IMR-90 (cell line): ENCODE data around the gene DCP2. TPM values are rescaled to one million over a fixed set of nuclear protein-coding genes. Genes with fewer than 3 reads are reported as not detected.
A peak's percentile ranks its signal among the peaks of the same experiment; 100 is the strongest.

ENCODE experiments used
- ATAC-seq: fragments of 200-7000 bp; cut with Tn5 transposase; 2 replicates; pipeline ENCODE4 v1.9.1; 2020; ENCODE audit warnings: low read depth, mild to moderate bottlenecking, moderate library complexity
- BruUV-seq: library from RNA; stranded (reverse); fragments of 400-500 nt; replicated peaks from 2 replicates; lab custom pipeline; 2021; lab: Mats Ljungman, UMichigan
- CTCF ChIA-PET: fragments of 300-600 bp; formaldehyde crosslinking; extraction: SDS; loops from one replicate; lab custom pipeline; 2021; ENCODE audit warnings: antibody characterized with exemption; lab: Yijun Ruan, JAX
- POLR2A ChIA-PET: fragments of 300-600 bp; sonication (Branson Sonifier 250); formaldehyde crosslinking; loops from one replicate; lab custom pipeline; 2022; ENCODE audit warnings: antibody characterized with exemption; ENCODE audit not compliant: unreplicated experiment; lab: Charles Lee
- DNase-seq: peaks from one replicate; pipeline ENCODE4 v3.0.0; 2013
- H2AFZ ChIP-seq: replicated peaks from 2 replicates; pipeline ENCODE3; 2013; ENCODE audit warnings: low read length, mild to moderate bottlenecking; ENCODE audit not compliant: poor library complexity
- H2AK5ac ChIP-seq: 2 replicates; pipeline ENCODE4 v1.6.1; 2013; ENCODE audit warnings: low read depth, low read length, inconsistent platforms
- H2AK9ac ChIP-seq: replicated peaks from 2 replicates; pipeline ENCODE3; 2013; ENCODE audit warnings: mild to moderate bottlenecking, low read depth, low read length, moderate library complexity; ENCODE audit not compliant: poor library complexity
- H2BK120ac ChIP-seq: 2 replicates; pipeline ENCODE4 v1.6.1; 2013; ENCODE audit warnings: low read depth, low read length, inconsistent platforms
- H2BK15ac ChIP-seq: 3 replicates; pipeline ENCODE4 v1.6.1; 2013; ENCODE audit warnings: low read depth, low read length, inconsistent platforms
- H2BK20ac ChIP-seq: 2 replicates; pipeline ENCODE4 v1.6.1; 2013; ENCODE audit warnings: low read depth, mild to moderate bottlenecking, inconsistent platforms, low read length, moderate library complexity
- H2BK5ac ChIP-seq: 2 replicates; pipeline ENCODE4 v1.6.1; 2013; ENCODE audit warnings: mild to moderate bottlenecking, low read depth, low read length, inconsistent platforms; ENCODE audit not compliant: poor library complexity, severe bottlenecking
- H3K14ac ChIP-seq: replicated peaks from 2 replicates; pipeline ENCODE4 v1.6.1; 2013; ENCODE audit warnings: low read depth, low read length, inconsistent platforms
- H3K18ac ChIP-seq: 2 replicates; pipeline ENCODE4 v1.6.1; 2013; ENCODE audit warnings: low read depth, low read length, control low read depth
- H3K23ac ChIP-seq: 2 replicates; pipeline ENCODE4 v1.6.1; 2013; ENCODE audit warnings: low read depth, low read length, inconsistent platforms
- H3K27ac ChIP-seq: 2 replicates; pipeline ENCODE4 v1.5.1; 2013; ENCODE audit warnings: mild to moderate bottlenecking, control low read depth, low read length; ENCODE audit not compliant: insufficient read depth
- H3K27me3 ChIP-seq: 2 replicates; pipeline ENCODE4 v1.6.1; 2013; ENCODE audit warnings: low read length; ENCODE audit not compliant: control insufficient read depth, insufficient read depth
- H3K36me3 ChIP-seq: 2 replicates; pipeline ENCODE4 v1.6.1; 2013; ENCODE audit warnings: low read length, mixed read lengths; ENCODE audit not compliant: control insufficient read depth, insufficient read depth
- H3K4ac ChIP-seq: 2 replicates; pipeline ENCODE4 v1.6.1; 2013; ENCODE audit warnings: low read depth, low read length, inconsistent platforms
- H3K4me1 ChIP-seq: 2 replicates; pipeline ENCODE4 v1.6.1; 2013; ENCODE audit warnings: low read length, mixed read lengths; ENCODE audit not compliant: control insufficient read depth, insufficient read depth
- H3K4me2 ChIP-seq: 2 replicates; pipeline ENCODE4 v1.6.1; 2013; ENCODE audit warnings: low read depth, mild to moderate bottlenecking, control low read depth, low read length, moderate library complexity
- H3K4me3 ChIP-seq: 2 replicates; pipeline ENCODE4 v1.5.1; 2013; ENCODE audit warnings: low read depth, mild to moderate bottlenecking, control low read depth, low read length, moderate library complexity; ENCODE audit not compliant: insufficient read depth
- H3K56ac ChIP-seq: 2 replicates; pipeline ENCODE4 v1.6.1; 2013; ENCODE audit warnings: low read length, inconsistent platforms; ENCODE audit not compliant: insufficient read depth; ENCODE audit errors: extremely low read depth
- H3K79me1 ChIP-seq, 2 experiments: 2 replicates each; pipeline ENCODE4 v1.6.1; 2013; ENCODE audit warnings: low read length in 2 of 2, inconsistent platforms in 1 of 2, low read depth in 1 of 2
- H3K9ac ChIP-seq: 2 replicates; pipeline ENCODE4 v1.6.1; 2013; ENCODE audit warnings: low read depth, low read length, control low read depth
- H3K9me1 ChIP-seq: 2 replicates; pipeline ENCODE4 v1.6.1; 2013; ENCODE audit warnings: low read length, inconsistent platforms; ENCODE audit not compliant: insufficient read depth
- H3K9me3 ChIP-seq: 2 replicates; pipeline ENCODE4 v1.6.1; 2013; ENCODE audit warnings: low read length; ENCODE audit not compliant: control insufficient read depth, insufficient read depth
- H4K20me1 ChIP-seq: 2 replicates; pipeline ENCODE4 v1.6.1; 2013; ENCODE audit warnings: low read length, inconsistent platforms; ENCODE audit not compliant: insufficient read depth
- H4K5ac ChIP-seq: 2 replicates; pipeline ENCODE4 v1.6.1; 2013; ENCODE audit warnings: mild to moderate bottlenecking, low read depth, low read length, control low read depth
- H4K8ac ChIP-seq, 2 experiments: 2 replicates each; pipeline ENCODE4 v1.6.1; 2013; ENCODE audit warnings: low read depth in 2 of 2, low read length in 2 of 2, control low read depth in 1 of 2, inconsistent platforms in 1 of 2
- H4K91ac ChIP-seq: 2 replicates; pipeline ENCODE4 v1.6.1; 2013; ENCODE audit warnings: low read depth, low read length, inconsistent platforms; ENCODE audit not compliant: insufficient read depth
- CEBPB ChIP-seq: IDR thresholded peaks from 2 replicates; pipeline ENCODE4 v1.6.1; 2012; ENCODE audit warnings: low read depth, low read length, improper control_type of control experiment
- CHD1 ChIP-seq: IDR thresholded peaks from 2 replicates; pipeline ENCODE4 v1.6.1; 2012; ENCODE audit warnings: low read depth, low read length, improper control_type of control experiment
- CTCF ChIP-seq: conservative IDR thresholded peaks from 2 replicates; pipeline ENCODE4 v1.5.1; 2012; ENCODE audit warnings: mild to moderate bottlenecking, low read depth, low read length, improper control_type of control experiment
- ELK1 ChIP-seq: fragments of 150-350 bp; IDR thresholded peaks from 2 replicates; pipeline ENCODE4 v1.6.1; 2016; ENCODE audit warnings: low read depth, mild to moderate bottlenecking, low read length, moderate library complexity, borderline replicate concordance
- FOS ChIP-seq: fragments of 150-350 bp; IDR thresholded peaks from 2 replicates; pipeline ENCODE4 v1.6.1; 2016; ENCODE audit warnings: low read depth, low read length
- MAFK ChIP-seq: IDR thresholded peaks from 2 replicates; pipeline ENCODE4 v1.6.1; 2012; ENCODE audit warnings: low read depth, low read length, improper control_type of control experiment
- MAZ ChIP-seq: IDR thresholded peaks from 2 replicates; pipeline ENCODE4 v1.6.1; 2012; ENCODE audit warnings: low read depth, mild to moderate bottlenecking, low read length, improper control_type of control experiment, moderate library complexity, borderline replicate concordance
- NFE2L2 ChIP-seq: fragments of 150-350 bp; IDR thresholded peaks from 2 replicates; pipeline ENCODE4 v1.6.1; 2016; ENCODE audit warnings: low read depth, mild to moderate bottlenecking, low read length
- POLR2A ChIP-seq: IDR thresholded peaks from 2 replicates; pipeline ENCODE4 v1.6.1; 2012; ENCODE audit warnings: mild to moderate bottlenecking, low read depth, low read length
- RAD21 ChIP-seq: IDR thresholded peaks from 2 replicates; pipeline ENCODE4 v1.6.1; 2012; ENCODE audit warnings: low read length, improper control_type of control experiment
- RCOR1 ChIP-seq: IDR thresholded peaks from 2 replicates; pipeline ENCODE4 v1.6.1; 2012; ENCODE audit warnings: mild to moderate bottlenecking, low read length, improper control_type of control experiment; ENCODE audit not compliant: insufficient replicate concordance
- SMC3 ChIP-seq: fragments of 150-350 bp; IDR thresholded peaks from 2 replicates; pipeline ENCODE4 v1.6.1; 2016; ENCODE audit warnings: low read depth, mild to moderate bottlenecking, antibody characterized with exemption, low read length, moderate library complexity
- USF2 ChIP-seq: fragments of 150-350 bp; IDR thresholded peaks from 2 replicates; pipeline ENCODE4 v1.6.1; 2017; ENCODE audit warnings: mild to moderate bottlenecking, antibody characterized with exemption, low read length, low read depth
- WGBS, 2 experiments: methylation state at CpG; one replicate each; pipeline versions ENCODE4 v1.1.5 to v1.1.7; 2013; ENCODE audit warnings: missing lambda C conversion rate in 2 of 2; ENCODE audit not compliant: insufficient read length in 1 of 2; ENCODE audit errors: extremely low coverage in 2 of 2; 5-methylcytosine and 5-hydroxymethylcytosine counted together
- dilution Hi-C: fragments of 300-500 bp; cut with HindIII; formaldehyde crosslinking; loops from one replicate; pipeline ENCODE4 v1.14.3; 2018; ENCODE audit warnings: low sequenced_read_pairs; ENCODE audit not compliant: unreplicated experiment
- in situ Hi-C: fragments of 300-500 bp; cut with MboI; formaldehyde crosslinking; loops from 3 replicates; pipeline ENCODE4 v1.14.3; 2019; ENCODE audit warnings: low sequenced_read_pairs, inconsistent platforms, mixed read lengths
- intact Hi-C: fragments of 100-400 bp; cut with micrococcal nuclease; formaldehyde crosslinking; loops from 2 replicates; pipeline ENCODE4 v1.10.0; 2022
- polyA plus RNA-seq, 3 experiments: library from polyadenylated mRNA; depleted of rRNA; stranded (reverse); fragments of >200 nt; gene quantifications; 2 replicates each; pipeline ENCODE4 v1.2.3, GENCODE V29; 2012; ENCODE audit warnings: low replicate concordance in 1 of 3
- total RNA-seq: library from RNA; depleted of rRNA; stranded (reverse); fragments of >200 nt; gene quantifications from 2 replicates; pipeline ENCODE4 v1.2.3, GENCODE V29; 2012

DCP2 gene
- total and polyA plus RNA-seq, 2 of the 4 experiments (the other 2 are of a cell fraction): 6.9 to 18.6 TPM

- no peaks in the 10 kb centered on the region for H3K9me3 ChIP-seq
- dilution Hi-C loops: no loop called here
- H2AK5ac ChIP-seq: no peak overlapping the region; the same call in 1 of the 2 replicates
- H3K56ac ChIP-seq: no peak overlapping the region
- BruUV-seq: no TSS peak
- CTCF ChIA-PET: interaction anchor here (0.5 to 3.5 kb wide), 26 partner anchors 10 to 610 kb away, joined by 3 to 23 read pairs (median 4); partner anchors contain the start of genes DCP2 and YTHDC2
- WGBS, 2 experiments: 100% methylated on average over 1 of the region's 7 CpGs; no CpG with 5 or more reads in 1 of the 2 experiments
- peak overlapping the region; percentile 53; the same call in 1 of the 2 replicates for H3K18ac ChIP-seq
- ATAC-seq (peak; percentile 88), DNase-seq (peak; percentile 76)
- H2BK5ac ChIP-seq: peak overlapping the region; percentile 54
- H3K23ac ChIP-seq: no peak overlapping the region
- H3K79me1 ChIP-seq: peaks cover 17 to 49% of the 10 kb centered on the region in 2 experiments
- H3K14ac ChIP-seq: no peak overlapping the region
- H3K27ac ChIP-seq: peak overlapping the region; percentile 46; the same call in 1 of the 2 replicates
- intact Hi-C loops: loop anchor here (1.0 to 5.0 kb wide), 5 partner anchors 131 to 610 kb away; no protein-coding TSS in a partner anchor
- H2AFZ ChIP-seq: no peak overlapping the region
- no peak overlapping the region for H3K4me3 ChIP-seq
- peak overlapping the region; percentile 43; the same call in 1 of the 2 replicates for H2BK20ac ChIP-seq
- peaks cover 9% of the 10 kb centered on the region; the same call in 1 of the 2 replicates for H3K4me1 ChIP-seq
- H4K5ac ChIP-seq: no peak overlapping the region
- in situ Hi-C loops: loop anchor here (10.0 kb wide), 1 partner anchor 589 kb away; no protein-coding TSS in a partner anchor
- H3K4me2 ChIP-seq: no peak overlapping the region
- POLR2A ChIA-PET: no interaction called here
- peaks cover 4% of the 10 kb centered on the region; the same call in 1 of the 2 replicates for H3K36me3 ChIP-seq
- peak overlapping the region; percentile 56 for H3K4ac ChIP-seq
- H2BK120ac ChIP-seq: peak overlapping the region; percentile 47
- peak overlapping the region; percentile 9; the same call in 1 of the 2 replicates for H4K91ac ChIP-seq
- H3K9ac ChIP-seq: no peak overlapping the region
- no peaks in the 10 kb centered on the region for H3K27me3 ChIP-seq
- no peaks in the 10 kb centered on the region for H3K9me1 ChIP-seq
- no peak overlapping the region for H2BK15ac ChIP-seq
- H4K20me1 ChIP-seq: no peaks in the 10 kb centered on the region; the same call in 1 of the 2 replicates
- H4K8ac ChIP-seq: no peak overlapping the region
- no peak overlapping the region for H2AK9ac ChIP-seq
- no peak for TF ChIP-seq ELK1
- no peak for TF ChIP-seq NFE2L2
- no peak; the same call in 1 of the 2 replicates for TF ChIP-seq CHD1
- no peak for TF ChIP-seq USF2
- peak; percentile 73; the same call in 1 of the 2 replicates for TF ChIP-seq POLR2A
- no peak for TF ChIP-seq MAFK
- peak; percentile 98 for TF ChIP-seq SMC3
- TF ChIP-seq CTCF: peak; percentile 97
- no peak for TF ChIP-seq RCOR1
- TF ChIP-seq RAD21: peak; percentile 99
- no peak for TF ChIP-seq FOS
- no peak for TF ChIP-seq CEBPB
- TF ChIP-seq MAZ: no peak
These were observed 19.4 kb downstream of the DCP2 start for GRCh38 chr5:112995764-112996618.
